ENCODE results near the gene RIMS4. TPM values are rescaled to one million over a fixed set of nuclear protein-coding genes. Genes with fewer than 3 reads are reported as not detected.

The RIMS4 gene
- total and polyA plus RNA-seq, 7 experiments from 2014 or later = not detected

- Histone ChIP-seq H3K4me3 (ENCODE audit: low read length) (no peak overlapping the region), H3K4me1 (ENCODE audit: control insufficient read depth in 2 of 2, insufficient read depth in 2 of 2, low read length in 2 of 2) (peaks cover 0 to 6% of the 10 kb centered on the region in 2 donors), H3K27ac (ENCODE audit: low read depth, low read length) (no peak overlapping the region), H3K36me3 (ENCODE audit: control insufficient read depth in 2 of 3, insufficient read depth in 3 of 3, low read length in 3 of 3) (no peaks in the 10 kb centered on the region), H3K9me3 (ENCODE audit: control insufficient read depth in 2 of 3, low read length in 3 of 3) (no peaks in the 10 kb centered on the region), H3K27me3 (ENCODE audit: control insufficient read depth in 2 of 2, insufficient read depth in 2 of 2, low read length in 2 of 2) (peaks cover 0 to 4% of the 10 kb centered on the region in 2 donors)
- CTCF ChIA-PET = no interaction called here
- Mint-ChIP-seq H3K27me3 (peaks cover 5 to 37% (median 19%) of the 10 kb centered on the region in 5 donors), H3K4me1 (peaks cover 12 to 25% (median 22%) of the 10 kb centered on the region in 7 donors), H3K36me3 (peaks cover 0 to 4% (median 0%) of the 10 kb centered on the region in 5 donors), H3K9me3 (peaks cover 0 to 4% (median 0%) of the 10 kb centered on the region in 11 donors), H3K27ac (no peak overlapping the region), H3K4me3 (no peak overlapping the region)
- POLR2A ChIA-PET = no interaction called here
- ATAC-seq = no peak
- no peak for DNase-seq
- intact Hi-C loops (cut with micrococcal nuclease) = no loop called here
These were observed 67.2 kb downstream of the RIMS4 start for GRCh38 chr20:44743080-44743701.

GRCh38 chr20:44742304-44743079, 67.9 kb downstream of the RIMS4 start:
- Mint-ChIP-seq H3K4me1 (peaks cover 12 to 23% (median 21%) of the 10 kb centered on the region in 7 donors), H3K36me3 (peaks cover 0 to 6% (median 0%) of the 10 kb centered on the region in 5 donors), H3K4me3 (no peak overlapping the region), H3K27ac (no peak overlapping the region), H3K9me3 (peaks cover 0 to 4% (median 0%) of the 10 kb centered on the region in 11 donors), H3K27me3 (peaks cover 4 to 36% (median 18%) of the 10 kb centered on the region in 5 donors)
- DNase-seq (no peak), ATAC-seq (no peak)
- H3K4me1 ChIP-seq (ENCODE audit: control insufficient read depth in 2 of 2, insufficient read depth in 2 of 2, low read length in 2 of 2) = peaks cover 0 to 6% of the 10 kb centered on the region in 2 donors
- no peaks in the 10 kb centered on the region for H3K9me3 ChIP-seq (ENCODE audit: control insufficient read depth in 2 of 3, low read length in 3 of 3)
- intact Hi-C loops (cut with micrococcal nuclease) = no loop called here
- CTCF ChIA-PET = interaction anchor here (1.0 kb wide), 1 partner anchor 10 kb away, joined by 3 read pairs; no protein-coding TSS in a partner anchor
- no peaks in the 10 kb centered on the region for H3K36me3 ChIP-seq (ENCODE audit: control insufficient read depth in 2 of 3, insufficient read depth in 3 of 3, low read length in 3 of 3)
- no peak overlapping the region for H3K4me3 ChIP-seq (ENCODE audit: low read length)
- peaks cover 0 to 4% of the 10 kb centered on the region in 2 donors for H3K27me3 ChIP-seq (ENCODE audit: control insufficient read depth in 2 of 2, insufficient read depth in 2 of 2, low read length in 2 of 2)
- H3K27ac ChIP-seq (ENCODE audit: low read depth, low read length) = no peak overlapping the region
- POLR2A ChIA-PET = no interaction called here

GRCh38 chr20:44739942-44740341, 70.4 kb downstream of the RIMS4 start:
- Histone ChIP-seq H3K36me3 (ENCODE audit: control insufficient read depth in 2 of 3, insufficient read depth in 3 of 3, low read length in 3 of 3) (no peaks in the 10 kb centered on the region), H3K27me3 (ENCODE audit: control insufficient read depth in 2 of 2, insufficient read depth in 2 of 2, low read length in 2 of 2) (no peaks in the 10 kb centered on the region), H3K4me1 (ENCODE audit: control insufficient read depth in 2 of 2, insufficient read depth in 2 of 2, low read length in 2 of 2) (no peaks in the 10 kb centered on the region), H3K4me3 (ENCODE audit: low read length) (no peak overlapping the region), H3K9me3 (ENCODE audit: control insufficient read depth in 2 of 3, low read length in 3 of 3) (no peaks in the 10 kb centered on the region), H3K27ac (ENCODE audit: low read depth, low read length) (no peak overlapping the region)
- Mint-ChIP-seq H3K9me3 (peaks cover 0 to 13% (median 0%) of the 10 kb centered on the region in 11 donors), H3K4me1 (peaks cover 11 to 26% (median 22%) of the 10 kb centered on the region in 7 donors), H3K4me3 (no peak overlapping the region), H3K27ac (no peak overlapping the region), H3K36me3 (peaks cover 0 to 21% (median 0%) of the 10 kb centered on the region in 5 donors), H3K27me3 (peaks cover 0 to 23% (median 5%) of the 10 kb centered on the region in 5 donors)
- ChIA-PET POLR2A (no interaction called here), CTCF (interaction anchor here (0.7 to 1.0 kb wide), 2 partner anchors 55 to 1282 kb away, joined by 3 to 4 read pairs; no protein-coding TSS in a partner anchor)
- ATAC-seq (no peak), DNase-seq (no peak)
- intact Hi-C loops (cut with micrococcal nuclease) = loop anchor here in 1 of 2 donors (10.0 kb wide), 4 partner anchors 125 to 425 kb away; partner anchors contain the start of genes FITM2, SERINC3 and YWHAB

GRCh38 chr20:44738813-44739477, 71.4 kb downstream of the RIMS4 start:
- H3K27me3 ChIP-seq (ENCODE audit: control insufficient read depth in 2 of 2, insufficient read depth in 2 of 2, low read length in 2 of 2) = no peaks in the 10 kb centered on the region
- no peak overlapping the region for H3K4me3 ChIP-seq (ENCODE audit: low read length)
- H3K27ac Mint-ChIP-seq = peak overlapping the region in 3 of 9 donors; percentile 14 to 50 (median 46)
- H3K4me3 Mint-ChIP-seq = peak overlapping the region in 5 of 10 donors; percentile 24 to 84 (median 37)
- intact Hi-C loops (cut with micrococcal nuclease) = loop anchor here in 1 of 2 donors (10.0 kb wide), 4 partner anchors 124 to 424 kb away; partner anchors contain the start of genes FITM2, SERINC3 and YWHAB
- H3K36me3 ChIP-seq (ENCODE audit: control insufficient read depth in 2 of 3, insufficient read depth in 3 of 3, low read length in 3 of 3) = no peaks in the 10 kb centered on the region
- no peaks in the 10 kb centered on the region for H3K9me3 ChIP-seq (ENCODE audit: control insufficient read depth in 2 of 3, low read length in 3 of 3)
- peak in 7 of 9 donors; percentile 19 to 61 (median 45) for DNase-seq
- CTCF ChIA-PET = no interaction called here
- H3K4me1 Mint-ChIP-seq = peaks cover 11 to 25% (median 21%) of the 10 kb centered on the region in 7 donors
- H3K9me3 Mint-ChIP-seq = peaks cover 0 to 13% (median 0%) of the 10 kb centered on the region in 11 donors
- H3K27ac ChIP-seq (ENCODE audit: low read depth, low read length) = no peak overlapping the region
- no peaks in the 10 kb centered on the region for H3K4me1 ChIP-seq (ENCODE audit: control insufficient read depth in 2 of 2, insufficient read depth in 2 of 2, low read length in 2 of 2)
- ATAC-seq = peak; percentile 63
- POLR2A ChIA-PET = interaction anchor here (1.0 to 1.3 kb wide), 2 partner anchors 8 to 264 kb away, joined by 3 read pairs; partner anchors contain the start of gene TTPAL
- H3K27me3 Mint-ChIP-seq = peaks cover 0 to 15% (median 0%) of the 10 kb centered on the region in 5 donors
- peaks cover 0 to 21% (median 0%) of the 10 kb centered on the region in 5 donors for H3K36me3 Mint-ChIP-seq

GRCh38 chr20:44737116-44737515, 73.2 kb downstream of the RIMS4 start:
- Mint-ChIP-seq H3K4me3 (peak overlapping the region in 2 of 10 donors; percentile 73 to 78), H3K27ac (peak overlapping the region in 4 of 9 donors; percentile 16 to 80 (median 28)), H3K4me1 (peaks cover 11 to 27% (median 25%) of the 10 kb centered on the region in 7 donors), H3K9me3 (peaks cover 0 to 13% (median 0%) of the 10 kb centered on the region in 11 donors), H3K27me3 (peaks cover 0 to 5% (median 0%) of the 10 kb centered on the region in 5 donors), H3K36me3 (peaks cover 0 to 21% (median 0%) of the 10 kb centered on the region in 5 donors)
- Histone ChIP-seq H3K27me3 (ENCODE audit: control insufficient read depth in 2 of 2, insufficient read depth in 2 of 2, low read length in 2 of 2) (no peaks in the 10 kb centered on the region), H3K36me3 (ENCODE audit: control insufficient read depth in 2 of 3, insufficient read depth in 3 of 3, low read length in 3 of 3) (no peaks in the 10 kb centered on the region), H3K27ac (ENCODE audit: low read depth, low read length) (no peak overlapping the region), H3K4me1 (ENCODE audit: control insufficient read depth in 2 of 2, insufficient read depth in 2 of 2, low read length in 2 of 2) (no peaks in the 10 kb centered on the region), H3K4me3 (ENCODE audit: low read length) (no peak overlapping the region), H3K9me3 (ENCODE audit: control insufficient read depth in 2 of 3, low read length in 3 of 3) (no peaks in the 10 kb centered on the region)
- ChIA-PET POLR2A (interaction anchor here (0.6 kb wide), 1 partner anchor 122 kb away, joined by 3 read pairs; no protein-coding TSS in a partner anchor), CTCF (interaction anchor here (0.9 to 1.3 kb wide), 2 partner anchors 11 to 54 kb away, joined by 3 read pairs; no protein-coding TSS in a partner anchor)
- intact Hi-C loops (cut with micrococcal nuclease) = loop anchor here (2.0 to 10.0 kb wide), 5 partner anchors 122 to 526 kb away; partner anchors contain the start of genes FITM2 (in 1 of the 2), OSER1 (in 1 of the 2), SERINC3 (in 1 of the 2) and YWHAB (in 1 of the 2)
- DNase-seq (no peak), ATAC-seq (no peak)
